PC-3 (cell line): Measurements from ENCODE around the gene TPPP. TPM values are rescaled to one million over a fixed set of nuclear protein-coding genes. Genes with fewer than 3 reads are reported as not detected.
"Not testable (repeated sequence)": the region's sequence is repeated elsewhere in the genome, so short reads cannot be mapped to it uniquely, and the experiment has no call there.

Experiments
- ATAC-seq: fragments of 200-7000 bp; cut with Tn5 transposase; 2 replicates; pipeline ENCODE4 v1.9.1; 2020; ENCODE audit warnings: mild to moderate bottlenecking, moderate library complexity
- BruUV-seq: library from RNA; stranded (reverse); fragments of 400-500 nt; replicated peaks from 2 replicates; lab custom pipeline; 2021; lab: Mats Ljungman, UMichigan
- CTCF ChIA-PET: fragments of 300-600 bp; sonication (Branson Sonifier 250); formaldehyde crosslinking; loops from one replicate; lab custom pipeline; 2022; ENCODE audit warnings: antibody characterized with exemption; lab: Charles Lee
- POLR2A ChIA-PET: fragments of 300-600 bp; sonication (Branson Sonifier 250); formaldehyde crosslinking; loops from one replicate; lab custom pipeline; 2022; ENCODE audit warnings: antibody characterized with exemption; ENCODE audit not compliant: unreplicated experiment; lab: Charles Lee
- DNase-seq: peaks from one replicate; pipeline ENCODE4 v3.0.0-alpha.2; 2015
- H2AFZ ChIP-seq: fragments of 300-600 bp; sonication (generic); 2 replicates; pipeline ENCODE4 v1.6.0; 2016; ENCODE audit warnings: antibody characterized with exemption, low read length
- H3F3A ChIP-seq: fragments of 300-600 bp; sonication (generic); one replicate; pipeline ENCODE4 v1.6.0; 2017; ENCODE audit warnings: antibody characterized with exemption, low read length, control low read depth, mild to moderate bottlenecking; ENCODE audit not compliant: unreplicated experiment
- H3K27ac ChIP-seq: fragments of 300-600 bp; sonication (generic); 2 replicates; pipeline ENCODE4 v1.5.1; 2016; ENCODE audit warnings: mild to moderate bottlenecking, low read length
- H3K27me3 ChIP-seq: fragments of 300-600 bp; sonication (generic); 2 replicates; pipeline ENCODE4 v1.6.1; 2016; ENCODE audit warnings: low read length, mixed read lengths
- H3K36me3 ChIP-seq: fragments of 300-600 bp; sonication (generic); 2 replicates; pipeline ENCODE4 v1.6.1; 2016; ENCODE audit warnings: low read depth, mixed run types, low read length, mixed read lengths
- H3K4me1 ChIP-seq: fragments of 300-600 bp; sonication (generic); 2 replicates; pipeline ENCODE4 v1.5.1; 2016; ENCODE audit warnings: low read length; ENCODE audit not compliant: insufficient read depth
- H3K4me2 ChIP-seq: fragments of 300-600 bp; sonication (generic); 2 replicates; pipeline ENCODE4 v1.6.0; 2016; ENCODE audit warnings: low read length
- H3K4me3 ChIP-seq: fragments of 300-600 bp; sonication (generic); 2 replicates; pipeline ENCODE4 v1.5.1; 2016; ENCODE audit warnings: mild to moderate bottlenecking, low read length, mixed read lengths
- H3K79me2 ChIP-seq: fragments of 300-600 bp; sonication (generic); 2 replicates; pipeline ENCODE4 v1.6.1; 2017; ENCODE audit warnings: low read length, mixed read lengths
- H3K9ac ChIP-seq: fragments of 300-600 bp; sonication (generic); 2 replicates; pipeline ENCODE4 v1.6.0; 2016; ENCODE audit warnings: mild to moderate bottlenecking, low read length
- H3K9me2 ChIP-seq: fragments of 300-600 bp; sonication (generic); replicated peaks from 2 replicates; pipeline ENCODE4 v1.6.1; 2016; ENCODE audit warnings: mixed run types, low read length, mixed read lengths
- H3K9me3 ChIP-seq: fragments of 300-600 bp; sonication (generic); 2 replicates; pipeline ENCODE4 v1.6.1; 2016; ENCODE audit warnings: low read length, mixed read lengths
- H4K20me1 ChIP-seq: fragments of 300-600 bp; sonication (generic); 2 replicates; pipeline ENCODE4 v1.6.1; 2016; ENCODE audit warnings: low read length, mixed read lengths
- CTCF ChIP-seq: fragments of 300-600 bp; sonication (generic); conservative IDR thresholded peaks from 2 replicates; pipeline ENCODE4 v1.5.1; 2017; ENCODE audit warnings: antibody characterized with exemption, low read depth, mild to moderate bottlenecking, low read length
- EZH2 ChIP-seq: fragments of 300-600 bp; sonication (generic); IDR thresholded peaks from one replicate; pipeline ENCODE4 v1.6.1; 2017; ENCODE audit warnings: antibody characterized with exemption, mild to moderate bottlenecking, low read length; ENCODE audit not compliant: unreplicated experiment
- EZH2phosphoT487 ChIP-seq: fragments of 300-600 bp; sonication (generic); IDR thresholded peaks from 2 replicates; pipeline ENCODE4 v1.6.1; 2018; ENCODE audit warnings: mild to moderate bottlenecking, antibody characterized with exemption, low read length, borderline replicate concordance
- intact Hi-C: fragments of 100-400 bp; cut with micrococcal nuclease; formaldehyde crosslinking; loops from 2 replicates; pipeline ENCODE4 v1.9.0; 2023
- total RNA-seq: library from RNA; depleted of rRNA; stranded (reverse); fragments of >200 nt; gene quantifications from 2 replicates; pipeline ENCODE4 v1.2.3, GENCODE V29; 2014

The TPPP gene
- total RNA-seq, 1 experiment from 2014 or later, result 1.9 TPM

- BruUV-seq, H3K79me2 ChIP-seq, H3K9me3 ChIP-seq, H3K4me1 ChIP-seq, H3K9ac ChIP-seq, H3K36me3 ChIP-seq, H2AFZ ChIP-seq, ATAC-seq, H3K4me3 ChIP-seq, DNase-seq, intact Hi-C loops, H3F3A ChIP-seq, POLR2A ChIA-PET, H3K4me2 ChIP-seq, H3K27ac ChIP-seq, CTCF ChIA-PET, H4K20me1 ChIP-seq, H3K27me3 ChIP-seq, H3K9me2 ChIP-seq: not testable (repeated sequence)
These were observed 7.0 kb downstream of the TPPP start for GRCh38 chr5:686172-686523.

- Histone ChIP-seq H3K27me3 (no peaks in the 10 kb centered on the region), H3K27ac (no peak overlapping the region), H3K4me2 (no peak overlapping the region), H3K4me1 (no peaks in the 10 kb centered on the region), H3K36me3 (no peaks in the 10 kb centered on the region), H3K9me2 (no peaks in the 10 kb centered on the region), H3K9ac (no peak overlapping the region), H4K20me1 (no peaks in the 10 kb centered on the region), H3F3A (no peaks in the 10 kb centered on the region), H2AFZ (no peak overlapping the region), H3K79me2 (no peaks in the 10 kb centered on the region), H3K4me3 (no peak overlapping the region), H3K9me3 (no peaks in the 10 kb centered on the region)
- CTCF ChIA-PET, result no interaction called here
- DNase-seq (no peak), ATAC-seq (no peak)
- no peak for TF ChIP-seq EZH2phosphoT487
- intact Hi-C loops, result no loop called here
- POLR2A ChIA-PET, result no interaction called here
- no TSS peak for BruUV-seq
These were observed 7.6 kb downstream of the TPPP start for GRCh38 chr5:685262-686171.

- no peaks in the 10 kb centered on the region for H3F3A ChIP-seq
- DNase-seq, result no peak
- no TSS peak for BruUV-seq
- no peak for ATAC-seq
- no peak overlapping the region for H3K4me3 ChIP-seq
- no peaks in the 10 kb centered on the region for H3K27me3 ChIP-seq
- no peaks in the 10 kb centered on the region for H3K9me2 ChIP-seq
- no peak overlapping the region for H3K27ac ChIP-seq
- TF ChIP-seq EZH2 (no peak), CTCF (no peak), EZH2phosphoT487 (no peak)
- ChIA-PET CTCF (no interaction called here), POLR2A (no interaction called here)
- no peaks in the 10 kb centered on the region for H4K20me1 ChIP-seq
- no peaks in the 10 kb centered on the region for H3K36me3 ChIP-seq
- no peak overlapping the region for H2AFZ ChIP-seq
- no peak overlapping the region for H3K9ac ChIP-seq
- intact Hi-C loops, result no loop called here
- no peaks in the 10 kb centered on the region for H3K9me3 ChIP-seq
- no peak overlapping the region for H3K4me2 ChIP-seq
- H3K4me1 ChIP-seq, result no peaks in the 10 kb centered on the region
- no peaks in the 10 kb centered on the region for H3K79me2 ChIP-seq
These were observed 8.4 kb downstream of the TPPP start for GRCh38 chr5:684751-685216.
